Pancreas (tissue), 10 donors: Measurements from ENCODE around the gene CCL25. TPM values are rescaled to one million over a fixed set of nuclear protein-coding genes. Genes with fewer than 3 reads are reported as not detected.
"Not testable (repeated sequence)": the region's sequence is repeated elsewhere in the genome, so short reads cannot be mapped to it uniquely, and the experiment has no call there.

Source experiments
- ATAC-seq, 4 donors: fragments of 200-7000 bp; cut with Tn5 transposase; one replicate each; pipeline versions ENCODE4 v1.8.0 to v1.9.1; 2020; ENCODE audit warnings: mild to moderate bottlenecking in 4 of 4, moderate library complexity in 4 of 4
- DNase-seq, 6 donors: peaks; one replicate each; pipeline ENCODE4 v3.0.0-alpha.2; 2020
- FAIRE-seq: peaks from 2 replicates; lab custom pipeline; 2012; peaks lifted over from hg19 to GRCh38; lab: Jason Lieb, UNC
- H3K27ac ChIP-seq, 4 donors: fragments of 200-600 bp; sonication (generic); 1 replicate in 3 of 4; 2 replicates in 1 of 4; pipeline versions ENCODE4 v1.5.0 to v1.8.0; 2020
- H3K27me3 ChIP-seq, 4 donors: fragments of 200-600 bp; one replicate each; pipeline ENCODE4 v1.8.0; 2021
- H3K36me3 ChIP-seq, 3 donors: fragments of 200-600 bp; sonication (generic) in 1 of 3; one replicate each; pipeline versions ENCODE4 v1.5.0 to v1.8.0; 2020 to 2021
- H3K4me1 ChIP-seq, 3 donors: fragments of 200-600 bp; one replicate each; pipeline ENCODE4 v1.8.0; 2021
- H3K4me3 ChIP-seq, 4 donors: fragments of 200-600 bp; sonication (generic) in 2 of 4; one replicate each; pipeline versions ENCODE4 v1.5.0 to v1.8.0; 2020 to 2021
- H3K9me3 ChIP-seq, 4 donors: fragments of 200-600 bp; one replicate each; pipeline ENCODE4 v1.8.0; 2021
- CTCF ChIP-seq, 4 donors: fragments of 200-600 bp; sonication (generic) in 3 of 4; IDR thresholded peaks; one replicate each; pipeline versions ENCODE4 v1.5.0 to v1.8.0; 2021; ENCODE audit warnings: antibody characterized with exemption in 4 of 4
- WGBS, 2 donors: extraction: QIAGEN DNeasy Blood & Tissue Kit; methylation state at CpG; one replicate each; pipeline ENCODE4 v1.1.7; 2013; 5-methylcytosine and 5-hydroxymethylcytosine counted together
- intact Hi-C, 3 donors: fragments of 100-400 bp; cut with DNase I; formaldehyde crosslinking; loops; one replicate each; pipeline versions ENCODE4 v1.11.1 to v1.14.2; 2022
- polyA plus RNA-seq, 2 donors: library from polyadenylated mRNA; stranded (reverse); fragments of 200-250 nt; gene quantifications; one replicate each; pipeline ENCODE4 v1.2.3, GENCODE V29; 2013
- total RNA-seq, 6 donors: library from RNA; stranded (reverse); fragmentation: NEBNext Ultra II Directional in 4 of 6; extraction: Animal tissue kit (Norgen Biotek cat#: 25700) in 4 of 6; gene quantifications; one replicate each; pipeline versions ENCODE4 v1.2.1 to v1.2.4, GENCODE V29; 2021 to 2023
- donor health status: healthy with polysubstance abuse.
- donor health status: DM: no; HTN: no; CAD: no; lungs with moderate emphysema.
- donor health status: DM: no; HTN: no; CAD: no.
- donor health status: control.
- donor health status: control.
- donor health status: Bipolar disorder and iron deficiency.
- donor health status: DM: yes; HTN: yes; CAD: no.
- donor health status: DM: no; HTN: no; CAD: no.
- donor health status: DM: no; HTN: no; CAD: no.
- donor health status: DM: yes; HTN: yes; CAD: no.

Gene CCL25
- total and polyA plus RNA-seq, 8 donors = 0.19 TPM; not detected in 7

GRCh38 chr19:8017808-8018207, 34.8 kb upstream of the CCL25 start:
- H3K4me1 ChIP-seq = no peaks in the 10 kb centered on the region
- no peak for ATAC-seq
- no peaks in the 10 kb centered on the region for H3K27me3 ChIP-seq
- WGBS, 2 donors = 80 to 81% methylated on average over 14 of the region's 14 CpGs
- intact Hi-C loops = no loop called here
- no peak overlapping the region for H3K4me3 ChIP-seq
- no peak overlapping the region for H3K27ac ChIP-seq
- no peaks in the 10 kb centered on the region for H3K36me3 ChIP-seq
- TF ChIP-seq CTCF (IDR thresholded peaks at IDR 0.05) = no peak
- no peaks in the 10 kb centered on the region for H3K9me3 ChIP-seq
- no peak for FAIRE-seq
- no peak for DNase-seq

- Histone ChIP-seq H3K4me1 (no peaks in the 10 kb centered on the region), H3K36me3 (no peaks in the 10 kb centered on the region), H3K27ac (no peak overlapping the region), H3K4me3 (no peak overlapping the region), H3K27me3 (no peaks in the 10 kb centered on the region), H3K9me3 (no peaks in the 10 kb centered on the region)
- DNase-seq (no peak), ATAC-seq (no peak), FAIRE-seq (no peak)
- intact Hi-C loops = no loop called here
- no peak for TF ChIP-seq CTCF (IDR thresholded peaks at IDR 0.05)
- WGBS, 2 donors = 73 to 81% methylated on average over 9 of the region's 9 CpGs
These were observed 31.9 kb upstream of the CCL25 start for GRCh38 chr19:8020681-8021080.

- WGBS, 2 donors = 90 to 94% methylated on average over 8 of the region's 8 CpGs
- Histone ChIP-seq H3K4me3 (no peak overlapping the region), H3K9me3 (no peaks in the 10 kb centered on the region), H3K4me1 (no peaks in the 10 kb centered on the region), H3K36me3 (no peaks in the 10 kb centered on the region), H3K27ac (no peak overlapping the region), H3K27me3 (no peaks in the 10 kb centered on the region)
- intact Hi-C loops = no loop called here
- no peak for FAIRE-seq
- no peak for TF ChIP-seq CTCF (IDR thresholded peaks at IDR 0.05)
- DNase-seq = no peak
- no peak for ATAC-seq
These were observed 31.2 kb upstream of the CCL25 start for GRCh38 chr19:8021374-8021773.

- no peaks in the 10 kb centered on the region for H3K9me3 ChIP-seq
- no peak for TF ChIP-seq CTCF (IDR thresholded peaks at IDR 0.05)
- H3K27me3 ChIP-seq = no peaks in the 10 kb centered on the region
- no peaks in the 10 kb centered on the region for H3K36me3 ChIP-seq
- intact Hi-C loops = no loop called here
- ATAC-seq (no peak), DNase-seq (no peak), FAIRE-seq (no peak)
- H3K4me1 ChIP-seq = no peaks in the 10 kb centered on the region
- H3K27ac ChIP-seq = no peak overlapping the region
- H3K4me3 ChIP-seq = no peak overlapping the region
- 80 to 82% methylated on average over 13 of the region's 13 CpGs for WGBS, 2 donors
These were observed 30.3 kb upstream of the CCL25 start for GRCh38 chr19:8022275-8022674.

- WGBS, 2 donors = 82 to 90% methylated on average over 5 of the region's 5 CpGs
- no peak overlapping the region for H3K27ac ChIP-seq
- no peak for TF ChIP-seq CTCF (IDR thresholded peaks at IDR 0.05)
- H3K36me3 ChIP-seq = no peaks in the 10 kb centered on the region
- ATAC-seq (no peak), FAIRE-seq (no peak), DNase-seq (no peak)
- no peaks in the 10 kb centered on the region for H3K9me3 ChIP-seq
- no peak overlapping the region for H3K4me3 ChIP-seq
- intact Hi-C loops = no loop called here
- H3K27me3 ChIP-seq = no peaks in the 10 kb centered on the region
- H3K4me1 ChIP-seq = no peaks in the 10 kb centered on the region
These were observed 29.2 kb upstream of the CCL25 start for GRCh38 chr19:8023371-8023770.

- H3K4me1 ChIP-seq, H3K27me3 ChIP-seq, FAIRE-seq, intact Hi-C loops, H3K27ac ChIP-seq, ATAC-seq, H3K36me3 ChIP-seq, DNase-seq, H3K4me3 ChIP-seq, H3K9me3 ChIP-seq: not testable (repeated sequence)
- 88 to 98% methylated on average over 3 of the region's 3 CpGs for WGBS, 2 donors
These were observed 28.3 kb upstream of the CCL25 start for GRCh38 chr19:8024256-8024655.
